T1000 (cell line): ENCODE results near the gene GCSH.
"Not testable (repeated sequence)": the region's sequence is repeated elsewhere in the genome, so short reads cannot be mapped to it uniquely, and the experiment has no call there.

Source experiments
- DNase-seq: peaks from one replicate; lab custom pipeline; 2025; ENCODE audit warnings: mixed read lengths; lab: John Stamatoyannopoulos, UW

GCSH gene

GRCh38 chr16:81095953-81096714 lies at the start of gene GCSH:
Gene GCSH (minus strand): TSS chr16:81096395. CDS start chr16:81096278, 117 bp downstream.
- peak; percentile 95 for DNase-seq

GRCh38 chr16:81143921-81144471 lies 47.8 kb upstream of the GCSH start:
- no peak for DNase-seq

- no peak for DNase-seq
Observed at GRCh38 chr16:81142864-81143263, 46.7 kb upstream of the GCSH start.

- DNase-seq, result no peak
Observed at GRCh38 chr16:81140930-81141780, 45.0 kb upstream of the GCSH start.

- DNase-seq, result no peak
Observed at GRCh38 chr16:81138831-81139557, 42.8 kb upstream of the GCSH start.

- DNase-seq, result no peak
Observed at GRCh38 chr16:81137754-81138153, 41.6 kb upstream of the GCSH start.

GRCh38 chr16:81136390-81137335 lies 40.5 kb upstream of the GCSH start:
- DNase-seq, result peak; percentile 23

GRCh38 chr16:81130126-81130525 lies 33.9 kb upstream of the GCSH start:
- no peak for DNase-seq

GRCh38 chr16:81128726-81129524 lies 32.7 kb upstream of the GCSH start:
- no peak for DNase-seq

- DNase-seq, result peak; percentile 89
Observed at GRCh38 chr16:81127051-81127450, 30.9 kb upstream of the GCSH start.

GRCh38 chr16:81123092-81123852 lies 27.1 kb upstream of the GCSH start:
- DNase-seq, result no peak

GRCh38 chr16:81121474-81121990 lies 25.3 kb upstream of the GCSH start:
- DNase-seq, result no peak

GRCh38 chr16:81117436-81117835 lies 21.2 kb upstream of the GCSH start:
- no peak for DNase-seq

- DNase-seq, result no peak
Observed at GRCh38 chr16:81116285-81116684, 20.1 kb upstream of the GCSH start.

GRCh38 chr16:81112453-81112852 lies 16.3 kb upstream of the GCSH start:
- DNase-seq, result no peak

- not testable (repeated sequence) for DNase-seq
Observed at GRCh38 chr16:81109274-81109673, 13.1 kb upstream of the GCSH start.

- DNase-seq, result no peak
Observed at GRCh38 chr16:81107511-81107910, 11.3 kb upstream of the GCSH start.

GRCh38 chr16:81106826-81107503 lies 10.8 kb upstream of the GCSH start:
- DNase-seq, result no peak

GRCh38 chr16:81105946-81106345 lies 9.8 kb upstream of the GCSH start:
- no peak for DNase-seq
